Caki2 (cell line): Measurements from ENCODE around the gene AHNAK2. TPM values are rescaled to one million over a fixed set of nuclear protein-coding genes. Genes with fewer than 3 reads are reported as not detected.
A peak's percentile ranks its signal among the peaks of the same experiment; 100 is the strongest.
"Not testable (repeated sequence)": the region's sequence is repeated elsewhere in the genome, so short reads cannot be mapped to it uniquely, and the experiment has no call there.

Experiments used
- DNase-seq: peaks from one replicate; pipeline ENCODE4 v3.0.0-alpha.2; 2015; ENCODE audit warnings: low read depth
- in situ Hi-C: cut with HindIII; loops from 2 replicates; pipeline ENCODE4 v1.10.0; 2016; ENCODE audit warnings: low sequenced_read_pairs, low pct_unique_long_range_greater_than_20kb, mixed read lengths
- total RNA-seq: library from RNA; depleted of rRNA; stranded (reverse); fragments of >200 nt; shearing (Covaris generic); gene quantifications from 2 replicates; pipeline ENCODE4 v1.2.3, GENCODE V29; 2014; ENCODE audit warnings: low replicate concordance; rRNA removed

AHNAK2 gene
- 37.7 and 40.7 TPM in 2 replicates for total RNA-seq

DNA sequence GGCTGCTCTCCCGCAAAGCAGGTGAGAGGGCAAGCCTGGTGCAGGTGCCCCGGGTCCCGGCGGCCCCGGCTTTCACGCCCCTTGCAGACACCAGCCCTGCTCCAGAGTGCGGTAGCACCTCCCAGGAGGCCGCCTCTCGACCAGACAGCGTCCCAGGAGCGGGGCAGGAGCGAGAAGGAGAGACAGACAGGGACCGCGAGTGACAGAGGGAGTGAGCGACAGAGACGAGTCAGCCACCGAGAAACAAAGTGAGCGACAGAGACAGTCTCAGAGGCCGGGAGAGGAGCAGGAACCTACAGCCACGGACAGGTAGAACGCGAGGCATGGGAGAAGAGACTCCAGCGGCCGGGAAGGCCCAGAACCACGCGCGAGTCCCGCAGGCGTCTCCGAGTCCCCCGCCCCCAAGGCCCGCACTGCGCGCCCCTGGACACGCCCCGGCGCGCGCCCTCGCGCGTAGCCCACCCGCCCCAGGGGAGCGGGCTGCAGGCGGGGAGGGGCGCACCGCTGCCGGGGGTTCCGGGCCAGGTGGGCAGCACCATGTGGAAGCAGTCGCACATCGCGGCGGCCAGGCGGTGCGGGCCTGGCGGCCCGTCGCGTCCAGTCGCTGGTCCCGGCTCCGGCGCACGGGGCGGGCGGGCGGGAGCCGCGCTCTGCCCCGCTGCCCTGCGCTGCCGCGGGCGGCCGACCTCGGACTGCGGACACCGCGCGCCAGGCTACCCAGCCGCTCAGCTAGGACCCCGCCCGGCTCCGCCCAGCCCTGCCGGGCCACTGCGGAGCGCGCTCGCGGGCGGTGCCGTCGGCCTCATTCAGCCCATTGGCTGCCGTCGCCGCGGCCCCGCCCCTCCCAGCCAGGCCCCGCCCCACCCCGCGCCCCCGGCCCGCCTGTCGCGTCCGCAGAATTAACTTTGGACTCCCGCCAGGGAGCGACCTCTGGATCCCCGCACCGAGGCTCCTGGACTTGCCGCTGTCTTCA, at the start of gene AHNAK2:
Gene AHNAK2, minus strand, starts transcription at position 694 of the 973 bp plus-strand sequence. Its CDS starts 137 bp downstream, at position 557.
- in situ Hi-C loops, result no loop called here
- peak; percentile 56 for DNase-seq

GRCh38 chr14:105027718-105028117, 49.5 kb upstream of the AHNAK2 start:
- in situ Hi-C loops, DNase-seq: not testable (repeated sequence)

GRCh38 chr14:105026802-105027563, 48.8 kb upstream of the AHNAK2 start:
- in situ Hi-C loops, result no loop called here
- peak; percentile 57 for DNase-seq

GRCh38 chr14:105026033-105026785, 48.0 kb upstream of the AHNAK2 start:
- in situ Hi-C loops, result no loop called here
- no peak for DNase-seq

DNA sequence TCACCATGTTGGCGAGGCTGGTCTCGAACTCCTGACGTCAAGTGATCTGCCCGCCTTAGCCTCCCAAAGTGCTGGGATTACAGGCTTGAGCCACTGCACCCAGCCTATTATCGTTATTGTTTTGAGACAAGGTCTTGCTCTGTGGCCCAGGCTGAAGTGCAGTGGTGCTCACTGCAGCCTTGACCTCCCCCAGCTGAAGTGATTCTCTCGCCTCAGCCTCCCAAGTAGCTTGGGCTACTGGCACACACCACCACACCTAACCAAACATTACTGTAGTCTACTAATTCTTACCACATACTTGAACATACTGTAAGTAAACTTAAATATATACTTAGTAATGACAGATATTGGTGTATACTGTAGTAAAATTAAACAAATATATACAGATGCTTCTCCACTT, 47.3 kb upstream of the AHNAK2 start:
- no peak for DNase-seq
- in situ Hi-C loops, result no loop called here

DNA sequence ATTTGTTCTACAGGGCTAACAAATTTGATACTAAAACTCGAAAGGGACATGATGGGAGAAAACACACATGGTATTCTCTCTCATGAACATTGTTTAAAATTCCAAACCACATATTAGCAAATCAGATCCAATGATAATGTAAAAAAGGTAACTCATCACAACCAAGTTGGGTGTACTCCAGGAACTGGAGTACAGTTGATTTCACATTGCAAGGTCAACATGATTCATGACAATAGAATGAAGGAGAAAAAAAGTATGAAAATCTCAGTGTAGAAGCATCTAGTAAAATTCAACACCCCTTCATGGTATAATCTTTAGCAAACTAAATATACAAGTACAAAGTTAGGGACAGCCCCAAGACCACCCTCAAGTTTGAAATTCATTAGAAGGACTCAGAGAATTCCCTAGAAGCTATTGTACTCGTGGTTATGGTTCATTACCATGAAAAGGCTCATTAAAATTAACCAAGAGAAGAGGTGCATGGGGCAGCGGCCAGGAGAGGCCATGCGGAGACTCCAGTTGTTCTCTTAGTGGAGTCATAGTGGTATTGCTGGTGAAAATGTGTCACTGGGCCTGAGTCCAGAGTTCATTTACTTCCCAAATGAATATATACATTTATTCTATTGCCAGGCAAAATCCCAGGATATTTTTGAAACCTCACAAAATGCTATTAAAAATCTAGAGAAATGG, 45.8 kb upstream of the AHNAK2 start:
- peak; percentile 86 for DNase-seq
- in situ Hi-C loops, result no loop called here

DNA sequence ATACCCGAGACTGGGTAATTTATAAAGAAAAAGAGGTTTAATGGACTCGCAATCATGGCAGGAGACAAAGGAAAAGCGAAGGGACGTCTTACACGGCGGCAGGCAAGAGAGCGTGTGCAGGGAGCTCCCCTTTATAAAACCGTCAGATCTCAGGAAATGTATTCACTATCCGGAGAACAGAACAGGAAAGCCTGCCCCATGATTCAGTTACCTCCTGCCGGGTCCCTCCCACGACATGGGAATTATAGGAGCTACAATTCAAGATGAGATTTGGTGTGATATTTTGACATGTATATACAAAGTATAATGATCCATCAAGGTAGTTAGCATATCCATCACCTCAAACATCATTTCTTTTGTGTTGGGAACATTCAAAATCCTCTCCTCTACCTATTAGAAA, 45.0 kb upstream of the AHNAK2 start:
- DNase-seq, result no peak
- in situ Hi-C loops, result no loop called here

DNA sequence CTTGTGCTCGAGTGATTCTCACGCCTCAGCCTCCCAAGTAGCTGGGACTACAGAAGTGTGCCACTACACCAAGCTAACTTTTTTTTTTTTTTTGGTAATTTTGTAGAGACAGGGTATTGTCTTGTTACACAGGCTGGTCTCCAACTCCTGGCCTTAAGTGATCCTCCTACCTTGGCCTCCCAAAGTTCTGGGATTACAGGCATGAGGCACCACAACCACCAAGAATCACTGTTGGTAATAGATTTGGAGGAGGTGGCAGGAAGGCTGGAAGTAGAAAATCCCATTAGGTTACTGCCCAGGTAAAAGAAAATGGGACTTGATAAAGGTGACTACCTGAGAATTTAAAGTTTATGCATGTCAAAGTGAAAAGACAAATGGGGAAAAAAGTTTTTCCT, 44.1 kb upstream of the AHNAK2 start:
- in situ Hi-C loops, result no loop called here
- DNase-seq, result no peak

DNA sequence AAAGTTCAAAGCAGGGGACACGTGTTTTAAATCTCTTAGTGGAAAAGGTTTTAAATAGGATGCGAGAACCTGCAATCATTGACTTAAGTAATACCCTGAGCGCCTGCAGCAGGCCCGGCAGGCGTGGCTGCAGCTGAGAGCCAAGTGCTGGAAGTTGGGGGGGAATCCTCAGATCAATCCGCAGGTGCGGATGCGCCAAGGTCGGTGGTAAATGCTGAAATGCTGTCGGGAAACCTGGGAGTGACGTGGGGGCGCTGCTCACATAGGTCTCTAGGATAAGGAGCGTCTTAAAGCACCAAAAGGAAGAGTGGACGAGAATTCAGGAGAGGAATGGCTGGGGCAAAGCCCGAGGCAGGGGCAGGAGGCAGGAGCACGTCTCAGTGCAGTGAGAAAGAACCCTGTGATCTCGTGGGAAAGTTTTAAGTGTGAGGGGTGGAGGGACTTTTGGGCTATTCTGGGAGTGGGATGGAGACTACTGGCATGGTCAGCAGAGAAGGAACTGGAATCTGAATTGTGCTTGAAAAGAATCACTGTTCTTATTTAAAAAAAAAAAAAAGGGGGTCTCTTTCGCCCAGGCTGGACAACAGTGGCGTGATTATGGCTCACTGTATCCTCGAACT, 43.6 kb upstream of the AHNAK2 start:
- DNase-seq, result no peak

DNA sequence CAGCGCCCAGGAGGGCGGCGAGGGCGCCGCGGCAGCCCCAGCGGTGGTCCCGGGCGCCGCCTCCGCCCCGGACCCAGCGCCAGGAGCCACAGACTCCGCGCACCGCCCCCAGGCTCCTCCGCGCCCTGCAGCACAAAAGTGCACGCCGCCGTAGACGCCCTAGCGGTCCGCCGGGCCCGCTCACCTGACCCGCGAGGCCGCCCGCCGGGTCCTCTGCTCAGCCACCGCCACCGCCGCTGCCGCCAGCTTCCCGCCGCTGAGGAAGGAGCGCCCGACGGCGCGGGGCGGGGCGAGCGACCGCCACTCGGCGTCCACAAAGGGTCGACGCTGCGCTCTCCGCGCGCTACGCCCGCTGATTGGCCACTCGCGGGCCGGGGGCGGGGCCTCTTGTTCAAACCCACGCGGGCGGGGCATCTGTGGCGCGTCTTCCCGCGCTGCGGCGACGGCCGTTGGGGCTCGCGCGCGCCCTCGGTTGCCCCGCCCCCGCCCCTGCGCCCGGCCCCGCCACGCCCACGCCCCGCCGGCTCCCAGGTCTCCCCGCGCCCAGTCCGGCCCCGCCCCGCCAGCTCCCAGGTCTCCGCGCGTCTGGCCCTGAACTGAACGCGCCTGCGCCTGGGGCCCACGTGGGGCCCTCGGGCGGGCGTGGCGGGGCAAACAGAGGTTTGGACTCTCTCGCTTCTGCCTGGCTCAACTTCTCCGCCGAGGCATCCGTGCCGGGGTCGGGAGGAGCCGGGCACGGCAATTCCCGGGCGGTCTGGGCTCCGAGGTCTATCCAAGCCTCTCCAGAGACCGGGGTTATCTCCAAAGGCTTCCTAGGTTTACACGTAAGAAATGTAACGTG, 42.9 kb upstream of the AHNAK2 start, which contains the start of gene CDCA4:
Gene CDCA4, minus strand, starts transcription at position 269 of the 841 bp plus-strand sequence. CDS start 9,154 bp downstream, outside the sequence.
- in situ Hi-C loops, result no loop called here
- DNase-seq, result peak; percentile 88

More for the DNA sequence above, 43.6 kb upstream of the AHNAK2 start:
- in situ Hi-C loops, result no loop called here

GRCh38 chr14:105019861-105020814, 42.0 kb upstream of the AHNAK2 start:
- in situ Hi-C loops, result no loop called here
- DNase-seq, result no peak

GRCh38 chr14:105018414-105018813, 40.2 kb upstream of the AHNAK2 start:
- in situ Hi-C loops, result no loop called here
- DNase-seq, result no peak

GRCh38 chr14:105015905-105016304, 37.7 kb upstream of the AHNAK2 start:
- in situ Hi-C loops, result no loop called here
- no peak for DNase-seq

DNA sequence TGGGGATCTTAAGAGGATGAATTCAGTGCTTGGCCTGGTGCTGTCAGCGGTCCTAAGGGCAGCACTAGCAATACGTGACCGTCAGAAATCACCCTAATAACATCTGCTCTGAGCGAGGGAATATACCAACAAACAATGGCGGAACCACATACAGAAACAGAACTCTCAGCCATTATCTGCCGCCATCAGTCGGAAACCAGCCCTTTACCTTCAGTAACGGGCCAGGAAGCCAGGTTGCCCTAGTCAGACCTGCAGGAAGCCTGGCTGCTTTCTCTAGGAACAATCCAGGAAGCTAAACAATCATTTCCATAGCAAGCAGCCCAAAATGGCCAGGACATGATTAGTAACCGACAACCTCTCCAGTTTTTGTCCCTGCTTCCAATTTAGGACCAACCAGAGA, 37.1 kb upstream of the AHNAK2 start:
- no peak for DNase-seq
- in situ Hi-C loops, result no loop called here

DNA sequence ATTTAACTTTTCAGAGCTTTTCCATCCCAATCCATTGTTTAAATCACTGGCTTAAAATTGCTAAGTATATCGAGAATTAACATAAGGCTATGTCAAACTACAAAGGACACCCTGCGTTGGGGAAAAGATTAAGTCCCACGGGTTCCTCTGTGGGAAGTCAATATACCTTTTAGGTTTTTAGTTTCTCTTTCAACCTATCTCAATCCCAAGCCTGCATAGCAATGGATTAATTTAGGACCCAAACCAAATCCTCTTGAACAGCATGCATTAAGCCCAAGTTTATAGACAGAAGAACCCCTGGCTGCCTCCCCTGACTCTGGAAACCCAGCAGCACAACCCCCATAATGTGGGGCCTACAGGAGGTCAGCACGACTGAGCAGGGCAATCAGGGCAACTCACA, 36.5 kb upstream of the AHNAK2 start:
- in situ Hi-C loops, result no loop called here
- no peak for DNase-seq

GRCh38 chr14:105014032-105014431, 35.9 kb upstream of the AHNAK2 start:
- no peak for DNase-seq
- in situ Hi-C loops, result no loop called here
